NCI-H2227 (cell line): Measurements from ENCODE around the gene AMBP.

Experiments used
- DNase-seq: peaks from one replicate; lab custom pipeline; 2025; ENCODE audit not compliant: unreplicated experiment; lab: John Stamatoyannopoulos, UW

AMBP gene

GRCh38 chr9:114076237-114077161 lies 1.6 kb downstream of the AMBP start:
- DNase-seq, result no peak

DNA sequence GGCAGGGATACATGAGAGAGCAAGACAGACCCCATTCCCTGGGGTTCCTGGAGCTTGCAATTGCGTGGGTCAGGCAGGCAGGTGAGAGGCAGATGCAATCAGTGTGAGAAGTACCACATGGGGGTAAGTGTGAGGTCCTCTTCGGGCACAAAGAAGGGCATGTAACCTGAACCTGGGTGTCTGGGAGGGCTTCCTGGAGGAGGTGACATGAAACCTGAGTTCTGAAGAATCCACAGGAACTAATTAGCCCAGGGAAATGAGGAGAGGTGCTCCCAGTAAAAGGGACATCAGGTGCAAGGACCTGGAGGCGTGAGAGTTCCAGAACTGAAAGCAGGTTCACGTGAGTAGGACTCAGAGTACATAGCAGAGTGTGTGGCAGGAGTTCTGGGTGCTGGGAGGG lies 2.5 kb downstream of the AMBP start:
- DNase-seq, result no peak

DNA sequence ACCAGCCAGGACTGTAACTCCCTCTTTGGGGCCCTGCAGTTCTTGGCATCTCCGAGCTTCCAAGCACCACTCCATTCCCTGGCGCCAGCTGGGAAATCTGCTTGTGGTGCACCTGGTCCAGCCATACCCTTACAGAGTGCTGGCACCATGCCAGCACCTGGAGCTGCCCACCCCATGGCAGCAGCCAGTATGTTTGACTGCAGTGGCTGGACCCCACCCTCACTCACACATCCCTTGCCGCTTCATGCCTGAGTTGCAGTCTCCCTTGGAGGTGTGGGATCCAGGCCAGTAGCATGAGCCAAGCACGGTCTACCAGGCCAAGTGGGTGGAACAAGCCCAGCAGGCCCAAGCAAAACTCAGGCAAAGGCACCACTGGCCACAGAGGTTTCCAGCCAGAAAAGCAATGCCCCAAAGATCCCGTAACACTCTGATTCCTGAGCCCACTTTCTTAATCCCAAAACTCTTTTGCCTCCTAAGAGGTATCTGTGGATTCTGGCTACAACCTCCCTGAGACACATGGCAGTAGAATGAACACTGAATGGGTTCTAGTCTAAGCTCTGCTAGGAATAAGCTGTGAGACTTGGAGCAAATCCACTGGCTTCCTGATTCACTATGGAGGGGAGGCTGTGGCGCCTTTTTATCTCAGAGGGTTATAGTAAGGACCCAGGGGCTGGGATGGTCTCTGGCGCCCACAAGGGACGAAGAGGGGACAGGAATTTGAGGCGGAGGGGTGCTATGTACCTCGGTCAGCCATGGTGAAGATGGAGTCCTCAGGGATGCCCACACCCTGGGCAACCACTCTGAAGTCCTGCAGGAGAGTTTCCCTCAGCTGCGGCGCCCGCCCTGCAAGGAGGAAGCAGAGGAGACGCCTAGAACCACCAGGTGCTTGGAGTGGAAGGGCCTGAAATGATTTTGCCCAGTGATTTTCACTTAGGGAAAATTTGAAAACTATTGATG lies 5.6 kb downstream of the AMBP start:
- no peak for DNase-seq

GRCh38 chr9:114071197-114071795 lies 6.8 kb downstream of the AMBP start:
- DNase-seq, result no peak

DNA sequence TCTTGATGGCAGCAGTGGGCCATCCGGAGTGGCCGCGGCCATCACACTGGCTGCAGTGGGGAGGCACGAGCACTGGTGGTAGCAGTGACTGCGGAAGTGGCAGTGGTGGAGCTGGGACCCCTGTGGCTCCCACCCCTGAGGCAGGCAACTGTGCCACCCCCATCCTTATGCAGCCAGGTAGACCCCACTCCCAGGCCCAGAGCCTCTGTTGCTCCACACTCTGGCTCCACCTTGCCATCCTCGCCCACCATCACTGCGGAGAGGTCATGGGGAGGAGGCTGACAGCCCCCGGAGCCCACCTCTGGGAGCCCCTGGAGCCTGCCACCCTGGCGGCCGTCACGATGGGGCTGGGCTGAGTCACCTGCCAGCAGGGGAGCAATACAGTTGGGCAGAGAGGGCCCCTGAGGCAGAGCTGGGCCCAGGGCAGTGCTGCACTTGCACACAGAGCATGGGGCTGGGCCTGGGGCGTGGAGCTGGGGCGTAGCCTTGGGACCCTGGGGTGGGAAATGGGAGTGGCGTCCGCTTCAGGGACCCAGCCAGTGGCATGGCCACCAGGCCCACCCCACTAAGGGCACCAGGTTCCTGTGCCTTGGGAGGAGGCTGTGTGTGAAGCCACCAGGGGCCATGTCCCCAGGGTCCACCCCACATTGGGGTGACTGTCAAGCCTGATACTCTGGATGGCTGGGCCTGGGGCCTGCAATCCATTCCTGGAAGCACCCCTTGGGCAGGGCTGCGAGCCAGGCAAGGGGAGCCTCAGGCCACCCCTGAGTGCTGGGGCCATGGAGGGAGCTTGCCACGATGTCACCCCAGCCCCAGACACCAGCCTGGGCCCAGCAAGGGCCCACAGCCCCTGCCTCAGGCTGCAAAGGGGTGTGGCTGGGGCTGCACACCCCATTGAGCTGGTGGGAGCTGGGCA lies 7.7 kb downstream of the AMBP start:
- no peak for DNase-seq

DNA sequence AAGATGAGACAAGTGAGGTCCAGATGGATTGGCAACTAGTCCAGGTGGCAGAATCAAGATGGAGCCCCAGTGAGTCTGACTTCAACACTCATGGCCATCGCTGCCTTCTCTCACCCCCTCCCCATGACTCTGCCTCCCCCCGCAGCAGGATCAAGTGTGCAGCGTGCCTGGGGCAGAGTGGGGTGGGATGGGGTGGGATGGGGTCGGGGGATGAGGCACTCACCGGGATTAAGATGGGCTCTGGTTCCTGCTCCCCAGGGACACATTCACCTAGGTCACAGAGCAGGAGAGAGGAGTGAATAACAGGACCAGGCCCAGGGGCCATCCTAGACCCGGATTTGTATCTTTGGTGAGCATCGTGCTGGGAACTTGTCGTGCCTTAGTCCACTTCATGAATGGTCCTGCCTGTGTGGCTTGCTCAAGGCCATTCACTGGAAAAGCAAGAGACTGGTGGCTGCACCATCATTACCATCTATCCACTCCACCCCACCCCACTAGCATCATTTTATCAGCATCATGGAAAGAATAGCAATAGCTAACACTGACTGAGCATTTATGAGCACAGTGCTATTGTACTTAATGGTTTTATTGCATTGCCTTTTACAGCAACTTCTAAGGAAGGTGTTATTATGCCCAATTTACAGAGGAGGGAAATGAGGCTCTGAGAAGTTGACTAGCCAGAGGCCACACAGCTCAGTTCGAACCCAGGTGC lies 8.5 kb downstream of the AMBP start:
- no peak for DNase-seq

DNA sequence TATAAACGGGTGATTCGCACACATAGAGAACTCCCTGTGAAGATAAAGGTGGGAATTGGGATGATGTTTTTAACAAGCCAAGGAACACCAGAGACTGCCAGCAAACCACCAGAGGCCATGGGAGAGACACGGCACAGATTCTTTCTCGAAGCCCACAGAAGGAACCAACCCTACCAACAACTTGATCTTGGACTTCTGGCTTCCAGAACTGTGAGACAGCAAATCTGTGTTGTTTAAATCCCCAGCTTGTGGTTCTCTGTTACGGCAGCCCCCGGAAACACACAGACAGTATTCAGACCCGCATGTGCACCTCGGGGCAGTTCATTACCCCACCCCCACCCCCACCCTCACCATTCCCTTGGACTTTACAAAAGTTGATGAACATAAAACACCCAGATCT lies 12.8 kb downstream of the AMBP start:
- no peak for DNase-seq

GRCh38 chr9:114061830-114062474 lies 16.1 kb downstream of the AMBP start:
- DNase-seq, result no peak

DNA sequence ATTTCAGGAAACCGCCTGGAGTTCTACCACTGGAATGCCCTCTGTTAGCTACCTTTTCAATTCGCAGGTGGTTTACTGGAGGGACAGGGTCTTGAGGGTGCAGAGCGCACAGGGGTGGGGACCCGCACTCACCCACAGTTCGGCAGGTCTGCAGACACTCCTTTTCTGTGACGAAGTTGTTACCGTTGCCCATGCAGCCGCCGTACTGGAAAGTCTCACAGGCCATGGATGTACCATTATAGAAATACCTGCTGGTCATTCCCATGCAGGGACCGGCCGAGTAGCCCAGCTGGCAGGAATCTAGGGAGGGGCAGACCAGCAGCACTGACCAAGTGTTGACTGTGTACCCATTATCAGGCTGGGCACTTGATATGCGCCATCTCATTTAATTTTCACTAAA lies 16.8 kb downstream of the AMBP start:
- no peak for DNase-seq

GRCh38 chr9:114060711-114061110 lies 17.4 kb downstream of the AMBP start:
- DNase-seq, result no peak

DNA sequence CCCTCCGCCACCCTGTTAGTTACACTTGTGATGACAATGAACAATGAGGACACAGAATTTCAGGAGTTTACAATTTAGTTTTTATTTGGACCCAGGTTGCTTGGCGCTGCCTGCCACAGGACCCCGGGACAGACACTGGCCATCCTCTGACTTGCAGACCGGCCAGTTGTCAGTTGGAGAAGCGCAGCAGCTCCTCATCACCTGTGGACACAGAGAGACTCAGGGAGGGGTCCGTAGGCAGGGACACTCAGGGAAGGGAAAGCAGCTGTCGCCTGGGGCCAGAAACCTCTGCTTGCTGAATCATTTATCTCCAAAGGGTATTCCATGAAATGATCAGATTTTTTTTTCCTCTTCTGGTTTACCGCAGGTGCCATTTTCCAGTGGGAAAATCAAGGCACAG lies 18.0 kb downstream of the AMBP start:
- no peak for DNase-seq

DNA sequence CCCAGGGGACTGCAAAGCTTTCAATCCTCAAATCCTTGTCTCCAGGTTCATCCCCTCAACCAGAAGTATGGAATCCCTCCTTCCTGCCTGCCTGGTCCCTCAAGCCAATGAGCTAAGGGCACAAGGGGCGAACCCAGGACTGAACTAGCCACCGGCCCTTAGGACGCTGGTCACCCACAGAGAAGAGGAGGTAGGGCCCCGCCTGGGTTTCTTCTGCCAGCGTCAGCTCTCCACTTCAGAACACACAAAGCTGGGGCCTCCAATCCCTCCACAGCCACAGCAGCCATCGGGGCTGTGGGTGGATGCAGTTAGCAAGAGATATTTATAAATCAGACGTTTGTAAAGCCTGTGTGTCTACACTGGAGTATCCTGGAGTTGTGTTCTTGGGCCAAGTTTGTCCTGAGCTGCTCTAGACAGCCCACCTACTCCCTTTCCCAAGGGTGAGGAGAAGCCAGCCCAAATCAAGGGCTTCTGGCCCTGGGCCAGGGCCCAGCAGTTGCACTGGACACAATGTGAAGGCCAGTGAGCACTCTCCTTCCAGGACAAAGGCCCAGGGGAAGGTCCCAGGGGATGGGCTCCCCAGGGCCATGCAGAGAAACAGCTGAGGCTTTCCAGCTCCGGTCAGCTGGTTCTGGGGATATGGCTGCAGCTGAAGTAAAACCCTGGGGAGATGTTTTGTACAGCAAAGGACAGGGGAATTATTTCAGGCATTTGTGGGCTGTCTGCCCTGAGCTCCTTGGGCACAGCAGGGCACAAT lies 18.9 kb downstream of the AMBP start:
- no peak for DNase-seq

DNA sequence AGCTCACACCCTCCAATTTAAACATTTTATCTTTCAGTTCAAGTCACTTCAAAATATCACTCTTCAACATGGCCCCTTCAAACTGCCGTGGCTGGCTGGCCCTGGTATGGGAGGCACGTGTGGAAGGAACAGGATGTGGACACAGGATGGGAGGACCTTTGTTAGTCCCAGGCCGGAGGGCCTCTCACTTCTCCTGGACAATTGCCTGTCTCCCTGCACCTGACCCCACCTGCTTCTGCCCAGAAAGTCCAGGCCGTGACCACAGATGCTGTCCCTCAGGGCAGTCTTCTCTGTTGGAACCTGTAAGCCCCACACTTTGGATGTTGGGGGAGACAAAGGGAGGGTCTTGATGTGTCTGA lies 19.4 kb downstream of the AMBP start:
- DNase-seq, result no peak

DNA sequence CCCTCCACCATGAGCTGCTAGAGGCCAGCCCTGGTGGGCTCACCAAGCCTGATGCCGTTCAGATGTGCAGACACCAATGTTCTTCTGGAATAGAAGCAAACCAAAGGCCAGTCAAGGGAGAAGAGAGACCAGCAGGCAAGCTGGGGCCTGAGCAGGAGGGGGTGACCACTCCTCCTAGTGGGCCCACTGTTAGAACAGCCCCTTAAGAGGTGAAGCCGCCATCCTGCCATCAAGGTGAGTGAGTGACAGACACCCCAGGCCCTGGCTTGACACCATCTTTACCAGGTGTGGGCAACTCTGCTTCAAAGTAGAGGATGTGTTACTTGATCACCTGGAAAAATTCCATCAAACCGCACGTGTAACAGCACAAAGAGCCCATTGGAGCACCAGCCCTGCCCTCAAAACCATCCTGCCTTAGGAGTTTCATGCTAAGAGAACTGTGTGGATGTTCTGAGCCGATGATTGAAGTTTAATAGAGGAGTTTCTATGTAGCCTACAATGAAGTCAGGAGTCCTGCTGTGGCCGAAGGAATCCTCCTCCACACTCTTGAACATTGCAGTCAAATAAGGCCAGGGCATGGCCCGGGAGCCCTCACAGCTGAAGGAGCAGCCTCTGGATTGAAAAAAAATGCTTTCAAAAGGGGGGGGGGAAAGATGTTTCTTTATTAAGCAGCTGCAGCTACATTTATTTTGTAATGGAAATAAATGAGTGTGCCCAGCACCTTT lies 20.8 kb downstream of the AMBP start:
- no peak for DNase-seq

GRCh38 chr9:114056527-114056926 lies 21.6 kb downstream of the AMBP start:
- no peak for DNase-seq

DNA sequence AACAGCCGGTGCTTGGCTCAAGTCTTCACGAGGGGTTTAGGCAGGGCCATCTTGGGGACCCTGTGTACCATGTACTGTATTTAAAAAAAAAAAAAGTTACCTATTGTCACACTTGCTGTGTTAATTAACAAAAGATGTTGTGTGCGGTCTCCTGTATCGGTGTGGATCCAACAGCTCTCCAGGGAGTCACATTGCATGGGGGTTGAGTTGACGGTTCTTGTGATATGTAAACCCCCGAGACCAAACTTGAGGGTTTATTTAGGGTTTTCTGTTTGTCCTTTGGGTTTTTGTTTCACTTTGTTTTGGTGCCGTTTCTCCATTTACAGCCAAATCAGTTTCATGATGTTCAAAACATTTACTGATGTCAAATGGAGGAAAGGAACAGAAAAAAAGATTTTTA lies 22.2 kb downstream of the AMBP start:
- no peak for DNase-seq

DNA sequence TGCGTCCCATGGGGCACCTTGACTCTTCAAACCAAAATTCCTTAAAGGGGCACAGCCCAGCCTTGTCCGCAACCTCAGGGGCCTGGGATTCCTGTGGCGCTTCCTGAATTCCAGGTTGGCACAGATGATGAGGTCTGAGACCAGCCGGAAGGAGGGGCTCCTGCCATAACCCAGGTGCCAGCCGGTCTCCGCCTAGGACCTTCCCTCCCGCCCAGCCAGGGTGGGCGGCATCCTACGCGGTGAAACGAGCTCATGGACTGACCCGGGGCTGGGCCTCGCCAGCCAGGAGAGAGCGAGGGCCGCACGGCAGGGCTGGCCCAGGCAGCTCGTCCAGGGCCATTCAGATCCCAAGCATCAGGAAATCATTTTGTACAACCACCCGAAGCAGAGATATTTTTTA lies 23.0 kb downstream of the AMBP start:
- DNase-seq, result no peak

DNA sequence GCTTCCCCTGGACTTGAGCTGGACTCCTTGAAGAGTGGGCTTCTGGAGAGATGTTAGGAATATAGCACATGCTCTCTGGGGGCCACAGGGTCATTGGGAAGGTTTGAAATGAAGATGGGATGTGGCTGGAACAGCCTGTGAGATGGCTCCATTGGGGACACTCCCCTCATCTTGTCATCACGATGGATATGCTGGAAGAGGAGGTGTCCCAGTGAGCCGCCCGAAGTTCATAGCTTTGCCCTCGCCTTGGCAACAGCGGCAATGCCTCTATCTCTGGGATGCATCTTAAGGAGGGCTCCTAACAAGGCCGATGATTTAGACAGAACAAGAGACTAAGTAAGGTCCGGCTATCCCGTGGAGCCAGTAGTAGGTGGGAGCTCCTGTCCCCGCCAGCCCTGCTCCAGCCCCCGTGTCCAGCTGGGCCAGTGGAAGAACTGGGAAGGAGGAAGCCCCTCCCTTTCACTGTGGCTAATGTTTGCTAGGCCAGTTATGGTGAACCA lies 23.9 kb downstream of the AMBP start:
- no peak for DNase-seq
